NCI-H226 (cell line): ENCODE results near the gene ECEL1.
"Not testable (repeated sequence)": the region's sequence is repeated elsewhere in the genome, so short reads cannot be mapped to it uniquely, and the experiment has no call there.

Source experiments
- DNase-seq: peaks from one replicate; pipeline ENCODE4 v3.0.0-alpha.2; 2015

The ECEL1 gene, protein sequence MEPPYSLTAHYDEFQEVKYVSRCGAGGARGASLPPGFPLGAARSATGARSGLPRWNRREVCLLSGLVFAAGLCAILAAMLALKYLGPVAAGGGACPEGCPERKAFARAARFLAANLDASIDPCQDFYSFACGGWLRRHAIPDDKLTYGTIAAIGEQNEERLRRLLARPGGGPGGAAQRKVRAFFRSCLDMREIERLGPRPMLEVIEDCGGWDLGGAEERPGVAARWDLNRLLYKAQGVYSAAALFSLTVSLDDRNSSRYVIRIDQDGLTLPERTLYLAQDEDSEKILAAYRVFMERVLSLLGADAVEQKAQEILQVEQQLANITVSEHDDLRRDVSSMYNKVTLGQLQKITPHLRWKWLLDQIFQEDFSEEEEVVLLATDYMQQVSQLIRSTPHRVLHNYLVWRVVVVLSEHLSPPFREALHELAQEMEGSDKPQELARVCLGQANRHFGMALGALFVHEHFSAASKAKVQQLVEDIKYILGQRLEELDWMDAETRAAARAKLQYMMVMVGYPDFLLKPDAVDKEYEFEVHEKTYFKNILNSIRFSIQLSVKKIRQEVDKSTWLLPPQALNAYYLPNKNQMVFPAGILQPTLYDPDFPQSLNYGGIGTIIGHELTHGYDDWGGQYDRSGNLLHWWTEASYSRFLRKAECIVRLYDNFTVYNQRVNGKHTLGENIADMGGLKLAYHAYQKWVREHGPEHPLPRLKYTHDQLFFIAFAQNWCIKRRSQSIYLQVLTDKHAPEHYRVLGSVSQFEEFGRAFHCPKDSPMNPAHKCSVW

GRCh38 chr2:232487385-232488096 lies at the start of gene ECEL1:
Gene ECEL1, minus strand, starts transcription at chr2:232487834. Its CDS starts 1,181 bp downstream, at chr2:232486653.
- DNase-seq = no peak

GRCh38 chr2:232537079-232537478 lies 49.4 kb upstream of the ECEL1 start:
- DNase-seq = no peak

- DNase-seq = no peak
These were observed 48.3 kb upstream of the ECEL1 start for GRCh38 chr2:232535761-232536530.

DNA sequence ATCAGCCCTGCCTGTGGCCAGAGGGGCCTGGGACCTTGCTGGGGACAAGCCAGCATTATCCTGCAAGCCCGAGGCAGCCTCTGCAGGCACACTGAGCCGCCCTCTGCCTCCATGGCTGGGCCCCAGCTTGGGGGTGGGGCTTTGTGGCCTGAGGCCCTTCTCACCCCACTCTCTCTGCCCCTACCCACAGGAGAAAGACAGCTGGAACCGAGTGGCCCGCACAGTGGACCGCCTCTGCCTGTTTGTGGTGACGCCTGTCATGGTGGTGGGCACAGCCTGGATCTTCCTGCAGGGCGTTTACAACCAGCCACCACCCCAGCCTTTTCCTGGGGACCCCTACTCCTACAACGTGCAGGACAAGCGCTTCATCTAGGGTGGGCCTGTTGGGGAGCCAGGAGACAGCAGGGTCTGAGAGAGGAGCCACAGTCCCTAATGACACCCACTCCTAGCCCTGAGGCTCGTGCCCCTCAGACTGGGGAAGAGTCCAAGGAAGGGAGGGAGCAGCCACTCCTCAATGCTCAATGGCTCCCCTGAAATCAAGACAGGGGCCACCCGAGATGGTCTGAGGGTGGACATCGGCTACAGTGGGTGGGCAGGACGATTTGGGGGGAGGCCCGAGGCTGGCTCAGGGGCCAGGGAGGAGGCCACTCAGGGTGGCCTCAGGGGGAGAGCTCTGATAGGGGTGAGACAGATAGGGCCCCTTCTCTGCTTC lies 47.5 kb upstream of the ECEL1 start:
- no peak for DNase-seq

DNA sequence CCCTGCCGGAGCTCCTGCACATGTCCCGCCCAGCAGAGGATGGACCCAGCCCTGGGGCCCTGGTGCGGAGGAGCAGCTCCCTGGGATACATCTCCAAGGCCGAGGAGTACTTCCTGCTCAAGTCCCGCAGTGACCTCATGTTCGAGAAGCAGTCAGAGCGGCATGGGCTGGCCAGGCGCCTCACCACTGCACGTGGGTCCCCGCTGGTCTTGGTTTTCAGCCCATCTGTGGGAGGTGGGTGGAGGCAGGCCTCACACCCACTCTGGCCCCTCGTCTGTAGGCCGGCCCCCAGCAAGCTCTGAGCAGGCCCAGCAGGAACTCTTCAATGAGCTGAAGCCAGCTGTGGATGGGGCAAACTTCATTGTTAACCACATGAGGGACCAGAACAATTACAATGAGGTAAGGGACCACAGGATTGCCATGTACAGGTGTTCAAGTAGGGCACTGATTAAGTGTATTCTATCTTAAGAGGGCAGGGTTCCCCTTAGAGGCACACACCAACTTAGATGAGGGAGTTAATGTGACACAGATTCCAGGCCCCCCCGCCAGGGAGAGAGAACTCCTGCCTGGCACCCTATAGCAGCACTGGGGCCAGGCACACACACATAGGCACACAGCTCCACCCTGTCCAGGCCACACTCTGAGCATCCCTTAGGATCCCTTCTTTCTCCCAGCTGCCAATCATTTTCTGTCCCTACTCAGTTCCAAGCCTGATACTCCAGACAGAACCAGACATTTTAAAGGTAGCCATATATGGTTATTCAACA lies 46.5 kb upstream of the ECEL1 start:
- no peak for DNase-seq

GRCh38 chr2:232532821-232533220 lies 45.2 kb upstream of the ECEL1 start:
- DNase-seq = not testable (repeated sequence)

DNA sequence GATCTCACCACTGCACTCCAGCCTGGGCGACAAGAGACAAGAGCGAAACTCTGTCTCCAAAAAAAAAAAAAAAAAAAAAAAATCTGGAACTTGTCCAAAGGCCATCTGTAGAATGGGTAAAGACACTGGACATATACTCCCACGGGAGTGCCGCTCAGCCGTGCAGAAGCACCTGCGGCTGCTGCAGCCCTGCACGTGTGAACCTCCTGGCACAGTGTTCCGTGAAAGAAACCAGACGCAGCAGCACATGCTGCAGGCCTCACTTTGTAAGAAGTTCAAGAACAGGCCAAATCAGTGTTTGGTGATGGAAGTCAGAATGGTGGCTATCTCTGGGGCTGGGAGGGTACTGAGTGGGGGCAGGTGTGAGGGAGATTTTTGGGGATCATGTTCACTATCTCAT lies 44.8 kb upstream of the ECEL1 start:
- no peak for DNase-seq

GRCh38 chr2:232530626-232531260 lies 43.1 kb upstream of the ECEL1 start:
- DNase-seq = no peak

GRCh38 chr2:232529806-232530547 lies 42.3 kb upstream of the ECEL1 start:
- no peak for DNase-seq

DNA sequence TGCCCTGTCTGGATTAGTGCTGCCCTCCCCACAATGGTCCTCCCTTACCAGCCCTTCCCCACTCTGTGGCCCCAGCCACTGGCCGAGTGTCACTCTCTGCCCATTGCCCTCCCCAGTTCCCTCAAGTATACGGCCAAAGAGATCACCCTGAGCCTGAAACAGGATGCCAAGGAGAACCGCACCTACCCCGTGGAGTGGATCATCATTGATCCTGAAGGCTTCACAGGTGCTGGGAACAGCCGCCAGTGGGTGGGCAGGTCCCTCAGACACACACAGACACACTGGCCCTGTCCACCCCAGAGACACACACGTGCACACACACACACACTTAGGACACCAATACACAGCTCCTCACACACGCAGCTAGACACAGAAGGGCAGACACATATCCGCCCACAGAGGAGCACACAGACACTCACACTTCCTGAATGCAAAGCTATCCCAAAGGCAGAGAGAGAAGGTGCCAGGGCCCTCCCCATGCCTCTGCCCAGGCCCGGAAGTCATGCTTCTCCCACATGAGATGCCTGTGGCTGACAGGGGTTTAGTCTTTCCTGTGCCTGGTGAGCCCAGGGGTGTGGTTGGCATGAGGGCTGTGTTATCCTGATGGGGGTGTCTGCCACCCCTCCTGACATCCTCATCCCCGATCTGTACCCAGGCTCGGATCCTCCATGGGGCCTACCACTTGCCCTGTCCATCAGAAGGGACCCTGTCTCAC lies 41.3 kb upstream of the ECEL1 start:
- DNase-seq = peak; percentile 28

GRCh38 chr2:232527905-232528470 lies 40.4 kb upstream of the ECEL1 start:
- no peak for DNase-seq

DNA sequence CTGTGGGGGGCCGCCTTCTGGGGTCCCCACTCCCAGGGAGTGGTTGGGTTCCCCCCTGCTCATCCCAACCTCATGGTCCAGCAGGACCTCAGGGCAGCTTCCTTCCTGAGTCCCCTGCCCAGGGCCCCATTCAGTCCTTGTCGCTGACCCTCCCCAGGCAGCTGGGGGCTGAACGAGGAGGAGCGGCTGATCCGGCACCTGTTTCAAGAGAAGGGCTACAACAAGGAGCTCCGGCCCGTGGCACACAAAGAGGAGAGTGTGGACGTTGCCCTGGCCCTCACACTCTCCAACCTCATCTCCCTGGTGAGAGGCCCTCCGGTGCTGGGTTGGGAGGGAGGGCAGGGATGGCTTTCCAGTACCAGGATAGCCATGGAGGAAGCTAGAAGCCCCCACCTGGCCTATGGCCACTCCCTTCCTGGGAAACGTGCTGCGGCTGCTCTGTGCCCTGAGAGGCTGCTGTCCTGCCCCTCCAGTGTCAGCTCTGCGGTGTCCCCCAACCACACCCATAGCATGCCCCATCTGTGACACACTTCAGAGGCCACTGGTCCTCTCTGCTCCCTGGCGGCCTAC lies 38.8 kb upstream of the ECEL1 start:
- DNase-seq = no peak

GRCh38 chr2:232525791-232526371 lies 38.2 kb upstream of the ECEL1 start, which contains the start of gene CHRND:
Gene CHRND, plus strand, starts transcription at chr2:232526160. Its CDS starts 56 bp downstream, at chr2:232526216.
- no peak for DNase-seq

- DNase-seq = no peak
These were observed 37.6 kb upstream of the ECEL1 start for GRCh38 chr2:232525199-232525598.

DNA sequence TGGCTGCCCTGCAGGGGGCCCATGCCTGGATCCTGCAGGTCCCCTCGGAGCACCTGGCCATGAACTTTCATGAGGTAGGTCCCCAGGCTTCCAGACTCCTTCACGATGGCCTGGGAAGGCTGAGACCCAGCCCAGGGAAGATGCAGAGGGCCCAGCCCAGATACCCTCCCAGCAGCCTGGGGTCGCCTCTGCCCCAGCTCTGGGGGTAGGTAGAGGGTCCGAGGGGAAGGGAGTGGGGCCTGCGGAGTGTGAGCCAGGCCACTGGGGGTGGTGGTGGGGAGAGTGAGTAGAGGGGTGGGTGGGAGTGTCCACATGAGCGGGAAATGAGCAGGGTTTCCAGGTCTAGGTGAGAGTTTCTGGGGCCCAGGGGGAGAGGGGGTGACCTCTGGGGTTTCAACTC lies 37.1 kb upstream of the ECEL1 start:
- DNase-seq = no peak

- DNase-seq = no peak
These were observed 36.3 kb upstream of the ECEL1 start for GRCh38 chr2:232523682-232524597.

DNA sequence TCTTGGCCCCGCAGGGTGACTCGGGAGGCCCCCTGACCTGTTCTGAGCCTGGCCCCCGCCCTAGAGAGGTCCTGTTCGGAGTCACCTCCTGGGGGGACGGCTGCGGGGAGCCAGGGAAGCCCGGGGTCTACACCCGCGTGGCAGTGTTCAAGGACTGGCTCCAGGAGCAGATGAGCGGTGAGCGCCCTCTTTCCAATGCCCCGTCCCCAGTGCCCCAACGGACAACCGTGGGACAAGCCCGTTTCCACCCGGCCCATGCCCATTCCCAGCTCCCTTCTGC lies 35.7 kb upstream of the ECEL1 start:
- DNase-seq = no peak
